DOHH2 (cell line): ENCODE data around the gene PLCB2.

ENCODE experiments used
- EZH2phosphoT487 ChIP-seq: fragments of 200-600 bp; sonication (generic); IDR thresholded peaks from 2 replicates; pipeline ENCODE4 v1.6.1; 2017; ENCODE audit warnings: borderline replicate concordance, mild to moderate bottlenecking, antibody characterized with exemption, low read length, moderate library complexity, mixed read lengths
- TF ChIP-seq, protein P1 (sequence below): fragments of 200-600 bp; sonication (generic); IDR thresholded peaks from one replicate; pipeline ENCODE4 v1.5.1; 2014; ENCODE audit warnings: antibody characterized with exemption, mild to moderate bottlenecking, low read depth, low read length; ENCODE audit not compliant: poor library complexity, severe bottlenecking

DNA sequence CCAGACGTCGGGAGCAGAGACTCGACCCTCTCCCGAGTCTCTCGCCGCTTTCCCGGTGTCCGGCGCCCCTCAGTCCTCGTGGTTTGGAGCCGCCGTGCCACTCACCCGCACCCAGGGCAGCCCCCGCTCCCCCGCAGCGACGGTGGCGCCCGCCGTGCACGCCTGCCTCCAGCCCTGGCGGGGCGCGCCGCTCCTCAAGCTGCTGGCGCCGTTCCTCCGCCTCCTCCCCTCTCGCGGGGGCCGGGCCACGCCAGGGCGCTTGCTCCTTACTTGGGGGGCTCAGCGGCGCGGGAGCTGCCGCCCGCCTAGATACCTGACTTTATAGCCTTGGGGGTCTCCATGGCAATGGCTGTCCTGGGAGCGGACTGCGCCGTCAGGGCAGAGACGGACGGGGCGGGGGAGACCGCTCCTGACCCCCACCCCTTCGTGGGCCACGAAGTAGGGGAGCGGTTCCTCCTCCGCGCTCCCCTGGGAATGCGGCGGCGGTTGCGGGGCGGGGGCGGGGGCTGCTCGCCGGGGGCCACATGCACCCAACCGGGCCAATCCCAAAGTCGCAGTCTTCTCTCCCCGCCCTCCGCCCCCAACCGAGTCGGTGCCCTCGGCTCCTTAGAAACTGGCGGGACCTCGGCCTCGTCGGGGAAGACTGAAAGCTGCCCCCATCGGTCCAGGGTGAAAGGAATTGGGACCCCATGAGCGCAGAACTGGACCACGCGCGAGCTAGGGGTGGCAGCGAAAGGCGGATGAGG is 24.7 kb downstream of the PLCB2 start, which contains the start of gene ANKRD63:
- TF ChIP-seq EZH2phosphoT487: no peak
- TF ChIP-seq, protein P1, sequence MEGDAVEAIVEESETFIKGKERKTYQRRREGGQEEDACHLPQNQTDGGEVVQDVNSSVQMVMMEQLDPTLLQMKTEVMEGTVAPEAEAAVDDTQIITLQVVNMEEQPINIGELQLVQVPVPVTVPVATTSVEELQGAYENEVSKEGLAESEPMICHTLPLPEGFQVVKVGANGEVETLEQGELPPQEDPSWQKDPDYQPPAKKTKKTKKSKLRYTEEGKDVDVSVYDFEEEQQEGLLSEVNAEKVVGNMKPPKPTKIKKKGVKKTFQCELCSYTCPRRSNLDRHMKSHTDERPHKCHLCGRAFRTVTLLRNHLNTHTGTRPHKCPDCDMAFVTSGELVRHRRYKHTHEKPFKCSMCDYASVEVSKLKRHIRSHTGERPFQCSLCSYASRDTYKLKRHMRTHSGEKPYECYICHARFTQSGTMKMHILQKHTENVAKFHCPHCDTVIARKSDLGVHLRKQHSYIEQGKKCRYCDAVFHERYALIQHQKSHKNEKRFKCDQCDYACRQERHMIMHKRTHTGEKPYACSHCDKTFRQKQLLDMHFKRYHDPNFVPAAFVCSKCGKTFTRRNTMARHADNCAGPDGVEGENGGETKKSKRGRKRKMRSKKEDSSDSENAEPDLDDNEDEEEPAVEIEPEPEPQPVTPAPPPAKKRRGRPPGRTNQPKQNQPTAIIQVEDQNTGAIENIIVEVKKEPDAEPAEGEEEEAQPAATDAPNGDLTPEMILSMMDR: no peak
